ENCODE results near the gene MYOM3.
A peak's percentile ranks its signal among the peaks of the same experiment; 100 is the strongest.

The MYOM3 gene

GRCh38 chr1:24062221-24062620 lies 49.7 kb downstream of the MYOM3 start:
- H3K36me3 ChIP-seq (ENCODE audit: control insufficient read depth in 1 of 2, insufficient read depth in 2 of 2, low read depth in 1 of 2, low read length in 2 of 2) = no peaks in the 10 kb centered on the region
- no peak overlapping the region for H2AFZ ChIP-seq (ENCODE audit: low read depth, low read length)
- H4K91ac ChIP-seq (ENCODE audit: low read length) = no peak overlapping the region
- no peak overlapping the region for H2BK120ac ChIP-seq (ENCODE audit: low read depth, low read length)
- DNase-seq = no peak
- 52% methylated on average over 2 of the region's 2 CpGs for WGBS
- H3K14ac ChIP-seq (ENCODE audit: low read length in 2 of 2) = no peak overlapping the region
- H3K23ac ChIP-seq (ENCODE audit: low read length in 2 of 2) = no peak overlapping the region
- H2BK12ac ChIP-seq (ENCODE audit: low read length in 2 of 2) = no peak overlapping the region
- H3K4me2 ChIP-seq (ENCODE audit: low read length, poor library complexity, severe bottlenecking) = no peak overlapping the region
- H3K27ac ChIP-seq (ENCODE audit: low read length, poor library complexity, severe bottlenecking) = no peak overlapping the region
- no peaks in the 10 kb centered on the region for H3K79me1 ChIP-seq (replicated peaks; ENCODE audit: low read length, poor library complexity, severe bottlenecking)
- no peaks in the 10 kb centered on the region for H3K4me1 ChIP-seq (ENCODE audit: control insufficient read depth, insufficient read depth, low read depth, low read length)
- peaks cover 27 to 35% of the 10 kb centered on the region in 2 experiments for H3K27me3 ChIP-seq (ENCODE audit: control insufficient read depth in 1 of 2, insufficient read depth in 1 of 2, low read length in 2 of 2)
- H3K9me3 ChIP-seq (ENCODE audit: control insufficient read depth, low read length) = peaks cover 14% of the 10 kb centered on the region
- no peak overlapping the region for H4K8ac ChIP-seq (ENCODE audit: low read length)
- no peak overlapping the region for H2AK5ac ChIP-seq (ENCODE audit: low read length, severe bottlenecking)
- H3K4me3 ChIP-seq (ENCODE audit: insufficient read depth in 1 of 2, low read depth in 1 of 2, low read length in 2 of 2) = no peak overlapping the region
- no peak overlapping the region for H2BK15ac ChIP-seq (ENCODE audit: low read depth, poor library complexity, severe bottlenecking)
- no peak overlapping the region for H2BK5ac ChIP-seq (ENCODE audit: low read depth, low read length, poor library complexity, severe bottlenecking)
- H3K4ac ChIP-seq (ENCODE audit: low read depth in 1 of 2, low read length in 2 of 2) = no peak overlapping the region
- no peak overlapping the region for H3K9ac ChIP-seq (ENCODE audit: low read length)
- H3K18ac ChIP-seq (ENCODE audit: low read depth in 1 of 2, low read length in 2 of 2) = no peak overlapping the region

GRCh38 chr1:24060482-24060881 lies 51.5 kb downstream of the MYOM3 start:
- H3K79me1 ChIP-seq (replicated peaks; ENCODE audit: low read length, poor library complexity, severe bottlenecking) = no peaks in the 10 kb centered on the region
- no peak overlapping the region for H2AFZ ChIP-seq (ENCODE audit: low read depth, low read length)

GRCh38 chr1:24058671-24059455 lies 53.1 kb downstream of the MYOM3 start:
- Histone ChIP-seq H2BK15ac (ENCODE audit: low read depth, poor library complexity, severe bottlenecking) (no peak overlapping the region), H3K14ac (ENCODE audit: low read length in 2 of 2) (no peak overlapping the region), H2AFZ (ENCODE audit: low read depth, low read length) (no peak overlapping the region), H2BK5ac (ENCODE audit: low read depth, low read length, poor library complexity, severe bottlenecking) (no peak overlapping the region), H3K23ac (ENCODE audit: low read length in 2 of 2) (no peak overlapping the region), H3K27me3 (ENCODE audit: control insufficient read depth in 1 of 2, insufficient read depth in 1 of 2, low read length in 2 of 2) (peaks cover 2 to 9% of the 10 kb centered on the region in 2 experiments), H3K4me3 (ENCODE audit: insufficient read depth in 1 of 2, low read depth in 1 of 2, low read length in 2 of 2) (no peak overlapping the region), H3K27ac (ENCODE audit: low read length, poor library complexity, severe bottlenecking) (no peak overlapping the region), H3K4ac (ENCODE audit: low read depth in 1 of 2, low read length in 2 of 2) (no peak overlapping the region), H3K36me3 (ENCODE audit: control insufficient read depth in 1 of 2, insufficient read depth in 2 of 2, low read depth in 1 of 2, low read length in 2 of 2) (no peaks in the 10 kb centered on the region), H2BK120ac (ENCODE audit: low read depth, low read length) (no peak overlapping the region), H4K8ac (ENCODE audit: low read length) (no peak overlapping the region), H3K79me1 (replicated peaks; ENCODE audit: low read length, poor library complexity, severe bottlenecking) (no peaks in the 10 kb centered on the region), H3K9ac (ENCODE audit: low read length) (no peak overlapping the region), H2AK5ac (ENCODE audit: low read length, severe bottlenecking) (no peak overlapping the region), H3K4me1 (ENCODE audit: control insufficient read depth, insufficient read depth, low read depth, low read length) (no peaks in the 10 kb centered on the region), H2BK12ac (ENCODE audit: low read length in 2 of 2) (no peak overlapping the region), H3K4me2 (ENCODE audit: low read length, poor library complexity, severe bottlenecking) (no peak overlapping the region), H3K18ac (ENCODE audit: low read depth in 1 of 2, low read length in 2 of 2) (no peak overlapping the region), H4K91ac (ENCODE audit: low read length) (no peak overlapping the region), H3K9me3 (ENCODE audit: control insufficient read depth, low read length) (peaks cover 14% of the 10 kb centered on the region)
- 85% methylated on average over 12 of the region's 14 CpGs for WGBS
- DNase-seq = no peak

More at GRCh38 chr1:24060482-24060881, 51.5 kb downstream of the MYOM3 start:
- H3K9ac ChIP-seq (ENCODE audit: low read length) = no peak overlapping the region
- H4K8ac ChIP-seq (ENCODE audit: low read length) = no peak overlapping the region
- peaks cover 14% of the 10 kb centered on the region for H3K9me3 ChIP-seq (ENCODE audit: control insufficient read depth, low read length)
- no peak overlapping the region for H3K4me2 ChIP-seq (ENCODE audit: low read length, poor library complexity, severe bottlenecking)
- H3K23ac ChIP-seq (ENCODE audit: low read length in 2 of 2) = no peak overlapping the region
- H2BK15ac ChIP-seq (ENCODE audit: low read depth, poor library complexity, severe bottlenecking) = no peak overlapping the region
- no peak overlapping the region for H3K4ac ChIP-seq (ENCODE audit: low read depth in 1 of 2, low read length in 2 of 2)
- WGBS = 86% methylated on average over 13 of the region's 13 CpGs
- no peak overlapping the region for H3K18ac ChIP-seq (ENCODE audit: low read depth in 1 of 2, low read length in 2 of 2)
- H3K14ac ChIP-seq (ENCODE audit: low read length in 2 of 2) = no peak overlapping the region
- H2BK120ac ChIP-seq (ENCODE audit: low read depth, low read length) = no peak overlapping the region
- H2BK12ac ChIP-seq (ENCODE audit: low read length in 2 of 2) = no peak overlapping the region
- H4K91ac ChIP-seq (ENCODE audit: low read length) = no peak overlapping the region
- no peak overlapping the region for H2BK5ac ChIP-seq (ENCODE audit: low read depth, low read length, poor library complexity, severe bottlenecking)
- no peak for DNase-seq
- no peak overlapping the region for H3K27ac ChIP-seq (ENCODE audit: low read length, poor library complexity, severe bottlenecking)
- H3K4me3 ChIP-seq (ENCODE audit: insufficient read depth in 1 of 2, low read depth in 1 of 2, low read length in 2 of 2) = no peak overlapping the region
- peaks cover 17 to 23% of the 10 kb centered on the region in 2 experiments for H3K27me3 ChIP-seq (ENCODE audit: control insufficient read depth in 1 of 2, insufficient read depth in 1 of 2, low read length in 2 of 2)
- no peaks in the 10 kb centered on the region for H3K4me1 ChIP-seq (ENCODE audit: control insufficient read depth, insufficient read depth, low read depth, low read length)
- H3K36me3 ChIP-seq (ENCODE audit: control insufficient read depth in 1 of 2, insufficient read depth in 2 of 2, low read depth in 1 of 2, low read length in 2 of 2) = no peaks in the 10 kb centered on the region
- no peak overlapping the region for H2AK5ac ChIP-seq (ENCODE audit: low read length, severe bottlenecking)

GRCh38 chr1:24057171-24057570 lies 54.8 kb downstream of the MYOM3 start:
- H3K9ac ChIP-seq (ENCODE audit: low read length) = no peak overlapping the region
- H3K14ac ChIP-seq (ENCODE audit: low read length in 2 of 2) = peak overlapping the region in 1 of 2 experiments; percentile 38
- H3K36me3 ChIP-seq (ENCODE audit: control insufficient read depth in 1 of 2, insufficient read depth in 2 of 2, low read depth in 1 of 2, low read length in 2 of 2) = no peaks in the 10 kb centered on the region
- 94% methylated on average over 13 of the region's 13 CpGs for WGBS
- H2AFZ ChIP-seq (ENCODE audit: low read depth, low read length) = no peak overlapping the region
- H3K9me3 ChIP-seq (ENCODE audit: control insufficient read depth, low read length) = peaks cover 4% of the 10 kb centered on the region
- no peak overlapping the region for H2AK5ac ChIP-seq (ENCODE audit: low read length, severe bottlenecking)
- H3K4me3 ChIP-seq (ENCODE audit: insufficient read depth in 1 of 2, low read depth in 1 of 2, low read length in 2 of 2) = no peak overlapping the region
- H3K27ac ChIP-seq (ENCODE audit: low read length, poor library complexity, severe bottlenecking) = no peak overlapping the region
- no peak overlapping the region for H2BK15ac ChIP-seq (ENCODE audit: low read depth, poor library complexity, severe bottlenecking)
- no peak overlapping the region for H2BK12ac ChIP-seq (ENCODE audit: low read length in 2 of 2)
- DNase-seq = no peak
- no peak overlapping the region for H4K8ac ChIP-seq (ENCODE audit: low read length)
- no peak overlapping the region for H3K4ac ChIP-seq (ENCODE audit: low read depth in 1 of 2, low read length in 2 of 2)
- no peak overlapping the region for H3K23ac ChIP-seq (ENCODE audit: low read length in 2 of 2)
- H2BK120ac ChIP-seq (ENCODE audit: low read depth, low read length) = no peak overlapping the region
- no peaks in the 10 kb centered on the region for H3K27me3 ChIP-seq (ENCODE audit: control insufficient read depth in 1 of 2, insufficient read depth in 1 of 2, low read length in 2 of 2)
- H3K79me1 ChIP-seq (replicated peaks; ENCODE audit: low read length, poor library complexity, severe bottlenecking) = no peaks in the 10 kb centered on the region
- no peak overlapping the region for H4K91ac ChIP-seq (ENCODE audit: low read length)
- peaks cover 2% of the 10 kb centered on the region for H3K4me1 ChIP-seq (ENCODE audit: control insufficient read depth, insufficient read depth, low read depth, low read length)
- no peak overlapping the region for H3K4me2 ChIP-seq (ENCODE audit: low read length, poor library complexity, severe bottlenecking)
- no peak overlapping the region for H3K18ac ChIP-seq (ENCODE audit: low read depth in 1 of 2, low read length in 2 of 2)
- no peak overlapping the region for H2BK5ac ChIP-seq (ENCODE audit: low read depth, low read length, poor library complexity, severe bottlenecking)
